ENCODE data around the gene HMGB2.

Gene HMGB2

GRCh38 chr4:173333658-173334084 is 487 bp downstream of the HMGB2 start:
- DNase-seq = no peak

- no peak for DNase-seq
These were observed 1.0 kb downstream of the HMGB2 start for GRCh38 chr4:173332963-173333657.

- no peak for DNase-seq
These were observed 2.1 kb downstream of the HMGB2 start for GRCh38 chr4:173332021-173332487.

GRCh38 chr4:173330590-173330989 is 3.6 kb downstream of the HMGB2 start:
- no peak for DNase-seq

- DNase-seq = no peak
These were observed 5.8 kb downstream of the HMGB2 start for GRCh38 chr4:173328236-173328901.

GRCh38 chr4:173325007-173325736 is 9.0 kb downstream of the HMGB2 start:
- DNase-seq = no peak

GRCh38 chr4:173319696-173320095 is 14.5 kb downstream of the HMGB2 start:
- no peak for DNase-seq

- no peak for DNase-seq
These were observed 15.4 kb downstream of the HMGB2 start for GRCh38 chr4:173318648-173319211.

GRCh38 chr4:173318240-173318639 is 15.9 kb downstream of the HMGB2 start:
- no peak for DNase-seq

- DNase-seq = no peak
These were observed 17.2 kb downstream of the HMGB2 start for GRCh38 chr4:173317004-173317403.

- no peak for DNase-seq
These were observed 18.1 kb downstream of the HMGB2 start for GRCh38 chr4:173316060-173316459.

- DNase-seq = no peak
These were observed 19.4 kb downstream of the HMGB2 start for GRCh38 chr4:173314715-173315114.

- DNase-seq = no peak
These were observed 22.8 kb downstream of the HMGB2 start for GRCh38 chr4:173311368-173311767.

GRCh38 chr4:173307778-173308177 is 26.4 kb downstream of the HMGB2 start:
- no peak for DNase-seq

GRCh38 chr4:173301518-173302201 is 32.5 kb downstream of the HMGB2 start:
- no peak for DNase-seq

- no peak for DNase-seq
These were observed 39.7 kb downstream of the HMGB2 start for GRCh38 chr4:173294444-173294843.

- DNase-seq = no peak
These were observed 40.5 kb downstream of the HMGB2 start for GRCh38 chr4:173293663-173294062.

GRCh38 chr4:173291899-173292298 is 42.3 kb downstream of the HMGB2 start:
- no peak for DNase-seq

- DNase-seq = no peak
These were observed 44.8 kb downstream of the HMGB2 start for GRCh38 chr4:173289353-173289727.

- DNase-seq = no peak
These were observed 45.3 kb downstream of the HMGB2 start for GRCh38 chr4:173288698-173289352.

GRCh38 chr4:173288296-173288695 is 45.9 kb downstream of the HMGB2 start:
- DNase-seq = no peak

- DNase-seq = no peak
These were observed 46.7 kb downstream of the HMGB2 start for GRCh38 chr4:173287486-173287885.

Data from GOT3 (cell line).